ENCODE data around the gene UBR4. TPM values are rescaled to one million over a fixed set of nuclear protein-coding genes. Genes with fewer than 3 reads are reported as not detected.
A peak's percentile ranks its signal among the peaks of the same experiment; 100 is the strongest.

UBR4 gene
- total and polyA plus RNA-seq, 11 donors: 44.8 to 150 (median 87.2) TPM

DNA sequence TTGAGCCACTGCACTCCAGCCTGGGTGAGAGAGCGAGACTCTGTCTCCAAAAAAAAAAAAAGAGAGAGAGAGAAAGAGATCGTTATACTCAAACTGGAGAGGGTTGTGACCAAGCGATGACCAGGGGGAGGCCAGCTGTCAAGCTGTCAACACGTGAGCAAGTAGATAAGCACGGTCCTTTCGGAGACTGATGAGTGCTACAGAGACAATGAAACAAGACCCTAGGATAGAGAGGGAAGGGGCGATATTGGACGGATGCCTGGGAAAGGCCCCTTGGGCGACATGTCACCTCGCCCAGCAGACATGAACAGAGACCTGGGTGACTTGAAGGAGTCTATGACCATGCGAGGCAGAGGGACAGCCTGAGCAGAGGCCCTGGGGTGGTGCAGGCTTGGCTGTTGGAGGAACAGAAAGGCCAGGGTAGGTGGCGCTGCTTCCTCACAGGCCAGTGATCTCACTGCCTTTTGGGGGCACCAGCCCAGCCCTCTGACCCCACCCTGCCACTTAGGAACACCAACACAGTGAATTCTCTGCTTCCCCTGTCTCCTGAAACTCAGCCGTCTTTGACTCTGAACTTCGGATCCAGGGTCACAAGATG is 152.8 kb downstream of the UBR4 start:
- intact Hi-C loops (cut with DNase I): loop anchor here in 1 of 10 donors (10.0 kb wide), 1 partner anchor 102 kb away; the partner anchor contains the start of gene IFFO2
- H3K4me1 ChIP-seq: peaks cover 0 to 12% (median 0%) of the 10 kb centered on the region in 12 donors
- no peak for DNase-seq
- no peak overlapping the region for H3K27ac ChIP-seq
- TF ChIP-seq, protein P1, sequence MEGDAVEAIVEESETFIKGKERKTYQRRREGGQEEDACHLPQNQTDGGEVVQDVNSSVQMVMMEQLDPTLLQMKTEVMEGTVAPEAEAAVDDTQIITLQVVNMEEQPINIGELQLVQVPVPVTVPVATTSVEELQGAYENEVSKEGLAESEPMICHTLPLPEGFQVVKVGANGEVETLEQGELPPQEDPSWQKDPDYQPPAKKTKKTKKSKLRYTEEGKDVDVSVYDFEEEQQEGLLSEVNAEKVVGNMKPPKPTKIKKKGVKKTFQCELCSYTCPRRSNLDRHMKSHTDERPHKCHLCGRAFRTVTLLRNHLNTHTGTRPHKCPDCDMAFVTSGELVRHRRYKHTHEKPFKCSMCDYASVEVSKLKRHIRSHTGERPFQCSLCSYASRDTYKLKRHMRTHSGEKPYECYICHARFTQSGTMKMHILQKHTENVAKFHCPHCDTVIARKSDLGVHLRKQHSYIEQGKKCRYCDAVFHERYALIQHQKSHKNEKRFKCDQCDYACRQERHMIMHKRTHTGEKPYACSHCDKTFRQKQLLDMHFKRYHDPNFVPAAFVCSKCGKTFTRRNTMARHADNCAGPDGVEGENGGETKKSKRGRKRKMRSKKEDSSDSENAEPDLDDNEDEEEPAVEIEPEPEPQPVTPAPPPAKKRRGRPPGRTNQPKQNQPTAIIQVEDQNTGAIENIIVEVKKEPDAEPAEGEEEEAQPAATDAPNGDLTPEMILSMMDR (IDR thresholded peaks at IDR 0.05): no peak
- H3K9me3 ChIP-seq: no peaks in the 10 kb centered on the region
- ATAC-seq: no peak
- H3K4me3 ChIP-seq: no peak overlapping the region
- 49 to 61% (median 57%) methylated on average over 12 to 14 of the region's 14 CpGs for WGBS, 4 donors
- peaks cover 0 to 55% (median 20%) of the 10 kb centered on the region in 9 donors for H3K27me3 ChIP-seq
- H3K36me3 ChIP-seq: no peaks in the 10 kb centered on the region

DNA sequence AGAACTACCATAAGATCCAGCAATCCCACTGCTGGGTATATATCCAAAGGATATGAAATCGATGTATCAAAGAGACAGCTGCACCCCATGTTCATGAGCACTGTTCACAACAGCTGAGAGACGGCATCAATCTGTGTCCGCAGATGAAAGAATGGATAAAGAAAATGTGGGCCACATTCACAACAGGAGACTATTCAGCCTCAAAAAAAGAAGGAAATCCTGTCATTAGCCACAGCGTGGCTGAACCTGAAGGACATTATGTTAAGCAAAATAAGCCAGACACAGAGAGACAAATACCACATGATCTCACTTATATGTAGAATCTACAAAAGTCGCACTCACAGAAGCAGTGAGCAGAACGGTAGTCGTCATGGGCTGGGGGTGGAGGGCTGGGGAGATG is 154.4 kb downstream of the UBR4 start:
- peaks cover 0 to 55% (median 20%) of the 10 kb centered on the region in 9 donors for H3K27me3 ChIP-seq
- TF ChIP-seq POLR2A (IDR thresholded peaks at IDR 0.05): no peak
- TF ChIP-seq, protein P1 (IDR thresholded peaks at IDR 0.05): no peak
- no peaks in the 10 kb centered on the region for H3K9me3 ChIP-seq
- no peak overlapping the region for H3K4me3 ChIP-seq
- 46 to 55% (median 52%) methylated on average over 7 of the region's 7 CpGs for WGBS, 4 donors
- peaks cover 0 to 12% (median 0%) of the 10 kb centered on the region in 12 donors for H3K4me1 ChIP-seq
- intact Hi-C loops (cut with DNase I): loop anchor here in 1 of 10 donors (10.0 kb wide), 1 partner anchor 101 kb away; the partner anchor contains the start of gene IFFO2
- no peak for ATAC-seq
- H3K36me3 ChIP-seq: no peaks in the 10 kb centered on the region
- H3K27ac ChIP-seq: peak overlapping the region in 3 of 12 donors; percentile 35 to 39 (median 38)
- no peak for DNase-seq

DNA sequence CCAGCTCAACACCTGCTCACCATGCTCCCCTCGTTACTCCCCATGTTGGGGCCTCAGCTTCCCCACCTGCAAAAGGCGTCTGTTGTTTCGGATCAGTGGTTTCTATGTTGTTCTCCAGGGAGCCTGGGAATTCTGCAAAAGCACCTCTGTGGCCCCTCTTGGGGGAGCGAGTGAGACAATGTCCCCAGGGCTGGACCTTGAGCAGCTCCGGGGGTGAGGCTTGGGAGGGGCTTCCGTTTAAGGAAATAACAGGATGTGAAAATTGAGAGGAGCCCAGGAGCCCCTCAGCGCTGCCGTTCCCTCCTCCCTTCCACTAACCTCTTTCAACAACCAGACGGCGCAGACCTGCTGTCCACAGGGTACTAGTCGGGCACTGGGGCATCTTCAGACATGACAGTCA is 155.1 kb downstream of the UBR4 start:
- Histone ChIP-seq H3K27me3 (peaks cover 0 to 55% (median 20%) of the 10 kb centered on the region in 9 donors), H3K4me1 (peaks cover 0 to 12% (median 0%) of the 10 kb centered on the region in 12 donors), H3K9me3 (no peaks in the 10 kb centered on the region), H3K36me3 (no peaks in the 10 kb centered on the region), H3K4me3 (peak overlapping the region in 3 of 12 donors; percentile 4 to 16 (median 11)), H3K27ac (peak overlapping the region in 5 of 12 donors; percentile 37 to 43 (median 38))
- TF ChIP-seq, protein P1 (IDR thresholded peaks at IDR 0.05): no peak
- TF ChIP-seq POLR2A (IDR thresholded peaks at IDR 0.05): no peak
- DNase-seq (no peak), ATAC-seq (peak in 3 of 4 donors; percentile 19 to 70 (median 44))
- 29 to 47% (median 37%) methylated on average over 10 to 11 of the region's 11 CpGs for WGBS, 4 donors
- intact Hi-C loops (cut with DNase I): loop anchor here in 1 of 10 donors (10.0 kb wide), 1 partner anchor 100 kb away; the partner anchor contains the start of gene IFFO2

DNA sequence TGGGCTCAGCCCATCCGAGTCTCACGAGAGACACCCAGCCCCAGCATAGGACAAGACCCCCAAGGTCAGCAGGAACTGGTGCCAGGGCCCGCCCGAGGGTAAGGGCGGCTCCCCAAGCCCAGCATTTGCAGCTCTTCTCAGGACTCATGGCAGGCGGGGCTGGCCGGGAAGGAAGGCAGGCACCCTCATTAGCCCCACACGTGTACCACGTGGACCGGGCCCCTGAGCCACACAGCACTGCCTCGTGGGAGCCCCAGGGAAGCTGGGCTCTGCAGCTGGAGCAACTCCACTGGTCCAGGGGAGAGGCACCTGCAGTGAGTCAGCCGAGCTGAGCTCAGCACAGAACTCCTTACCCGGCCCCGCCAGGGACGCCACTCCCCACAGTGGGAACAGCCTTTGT is 155.8 kb downstream of the UBR4 start:
- Histone ChIP-seq H3K27me3 (peaks cover 0 to 51% (median 20%) of the 10 kb centered on the region in 9 donors), H3K4me1 (peaks cover 0 to 12% (median 0%) of the 10 kb centered on the region in 12 donors), H3K27ac (peak overlapping the region in 3 of 12 donors; percentile 37 to 43 (median 38)), H3K36me3 (no peaks in the 10 kb centered on the region), H3K9me3 (no peaks in the 10 kb centered on the region), H3K4me3 (peak overlapping the region in 1 of 12 donors; percentile 4)
- no peak for DNase-seq
- no peak for TF ChIP-seq POLR2A (IDR thresholded peaks at IDR 0.05)
- TF ChIP-seq, protein P1 (IDR thresholded peaks at IDR 0.05): no peak
- intact Hi-C loops (cut with DNase I): loop anchor here in 1 of 10 donors (10.0 kb wide), 1 partner anchor 99 kb away; the partner anchor contains the start of gene IFFO2
- ATAC-seq: peak in 2 of 4 donors; percentile 19 to 38
- 55 to 64% (median 63%) methylated on average over 15 of the region's 15 CpGs for WGBS, 4 donors
